Right hindlimb (tissue), 1 donor: ENCODE data around the gene ZNF813.
"Not testable (repeated sequence)": the region's sequence is repeated elsewhere in the genome, so short reads cannot be mapped to it uniquely, and the experiment has no call there.

Experiments
- DNase-seq: peaks from one replicate; pipeline ENCODE4 v3.0.0-alpha.2; 2018

Gene ZNF813

DNA sequence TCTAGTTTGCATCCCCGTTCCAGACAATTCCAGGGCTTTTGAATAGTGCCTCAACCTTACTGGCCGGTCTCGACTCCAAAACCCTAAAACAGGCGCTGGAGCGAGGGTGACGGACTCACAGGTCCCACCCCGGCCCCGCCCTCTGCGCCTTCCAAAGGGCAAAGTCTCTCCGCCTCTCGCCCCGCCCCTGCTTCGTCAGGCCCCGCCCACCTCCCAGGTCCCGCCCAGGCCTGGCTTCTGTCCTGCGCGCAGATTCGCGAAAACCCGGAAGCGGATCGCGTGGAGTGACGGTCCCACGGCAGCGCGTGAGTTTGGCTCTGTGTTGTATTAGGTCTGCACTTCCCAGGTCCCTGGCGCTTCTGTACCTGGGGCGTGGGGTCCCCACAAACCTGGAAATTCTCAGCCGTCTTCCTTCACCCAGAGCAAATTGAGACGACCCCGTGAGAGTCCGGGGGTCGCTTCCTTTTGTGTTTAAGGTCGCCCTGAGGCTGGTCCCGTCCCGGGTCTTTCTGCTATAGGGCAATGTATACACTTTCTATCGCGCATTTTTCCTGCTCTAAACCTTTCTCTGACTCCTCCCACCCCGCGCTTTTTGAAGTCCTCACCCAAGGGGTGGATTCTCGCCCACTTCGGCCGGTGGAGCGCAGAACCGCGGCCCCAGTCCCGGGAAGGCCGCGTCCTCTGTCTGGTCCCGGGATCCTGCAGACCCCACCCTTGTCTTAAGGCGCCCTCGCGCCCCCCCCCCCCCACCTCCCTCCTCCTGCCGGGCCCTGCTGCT is at the start of gene ZNF813:
ZNF813 (plus strand) TSS at position 249 of the 778 bp plus-strand sequence. CDS start 16,090 bp downstream, outside the sequence.
- peak; percentile 94 for DNase-seq

DNA sequence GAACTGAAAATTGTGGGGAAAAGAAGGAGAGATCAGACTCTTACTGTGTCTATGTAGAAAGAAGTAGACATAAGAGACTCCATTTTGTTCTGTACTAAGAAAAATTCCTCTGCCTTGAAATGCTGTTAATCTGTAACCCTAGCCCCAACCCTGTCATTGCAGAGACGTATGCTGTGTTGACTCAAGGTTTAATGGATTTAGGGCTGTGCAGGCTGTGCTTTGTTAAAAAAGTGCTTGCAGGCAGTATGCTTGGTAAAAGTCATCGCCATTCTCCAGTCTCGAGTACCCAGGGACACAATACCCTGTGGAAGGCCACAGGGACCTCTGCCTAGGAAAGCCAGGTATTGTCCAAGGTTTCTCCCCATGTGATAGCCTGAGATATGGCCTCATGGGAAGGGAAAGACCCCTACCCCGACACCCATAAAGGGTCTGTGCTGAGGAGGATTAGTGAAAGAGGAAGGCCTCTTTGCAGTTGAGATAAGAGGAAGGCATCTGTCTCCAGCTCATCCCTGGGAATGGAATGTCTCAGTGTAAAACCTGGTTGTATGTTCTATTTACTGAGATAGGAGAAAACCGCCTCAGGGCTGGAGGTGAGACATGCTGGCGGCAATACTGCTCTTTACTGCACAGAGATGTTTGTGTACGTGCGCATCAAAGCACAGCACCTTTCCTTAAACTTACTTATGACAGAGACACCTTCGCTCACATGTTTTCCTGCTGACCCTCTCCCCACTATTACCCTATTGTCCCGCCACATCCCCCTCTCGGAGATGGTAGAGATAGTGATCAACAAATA is 46.8 kb upstream of the ZNF813 start:
- not testable (repeated sequence) for DNase-seq

DNA sequence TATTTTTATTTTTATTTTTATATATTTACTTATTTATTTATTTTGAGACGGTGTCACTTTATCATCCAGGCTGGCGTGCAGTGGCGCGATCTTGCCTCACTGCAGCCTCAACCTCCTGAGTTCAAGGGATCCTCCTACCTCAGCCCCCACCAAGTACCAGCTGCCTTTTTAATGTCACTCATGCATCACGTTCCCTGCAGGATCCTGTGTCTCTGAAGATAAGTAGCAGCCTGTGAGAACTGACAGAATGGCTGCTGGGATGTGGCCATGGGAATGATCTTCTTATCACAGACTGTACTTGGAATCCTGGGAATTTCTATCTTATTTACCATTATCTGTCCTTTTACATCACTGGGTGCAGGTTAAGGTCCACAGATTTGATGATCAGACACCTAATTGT is 45.0 kb upstream of the ZNF813 start:
- DNase-seq = no peak

DNA sequence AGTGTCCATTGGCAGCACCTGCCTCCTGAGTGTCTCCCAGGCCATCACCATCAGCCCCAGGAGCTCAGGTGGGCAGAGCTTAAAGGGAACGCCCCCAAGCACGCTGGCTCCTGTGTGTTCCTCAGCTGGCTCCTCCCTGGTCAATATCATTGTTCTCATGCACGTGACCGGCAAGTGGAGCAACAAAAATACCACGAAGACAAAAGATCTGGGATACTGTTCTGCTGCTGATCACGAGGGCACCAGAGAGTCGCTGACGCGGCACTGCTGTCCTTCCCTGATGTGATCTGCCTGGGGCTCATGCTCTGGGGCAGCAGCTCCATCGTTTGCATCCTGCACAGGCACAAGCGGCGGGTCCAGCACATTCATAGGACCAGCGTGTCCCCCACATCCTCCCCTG is 44.5 kb upstream of the ZNF813 start:
- DNase-seq = not testable (repeated sequence)

DNA sequence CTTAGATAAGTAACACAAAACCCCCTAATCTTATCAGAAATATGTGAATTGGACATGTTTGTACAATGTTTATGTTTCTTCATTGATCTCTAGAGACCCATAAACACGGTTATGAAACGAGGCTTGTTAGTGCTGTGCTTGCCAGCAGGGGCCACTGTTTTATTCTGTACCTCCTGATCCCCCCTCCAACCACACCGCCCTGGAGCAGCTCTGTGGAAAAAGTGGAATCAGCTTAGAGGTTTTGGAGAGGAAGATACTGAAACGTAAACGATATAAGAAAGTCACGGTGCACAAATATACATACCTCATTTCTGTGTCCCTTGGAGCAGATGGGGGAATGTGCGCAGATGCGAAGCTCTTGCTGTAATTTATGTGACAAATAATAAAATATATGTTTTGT is 43.9 kb upstream of the ZNF813 start:
- peak; percentile 30 for DNase-seq

DNA sequence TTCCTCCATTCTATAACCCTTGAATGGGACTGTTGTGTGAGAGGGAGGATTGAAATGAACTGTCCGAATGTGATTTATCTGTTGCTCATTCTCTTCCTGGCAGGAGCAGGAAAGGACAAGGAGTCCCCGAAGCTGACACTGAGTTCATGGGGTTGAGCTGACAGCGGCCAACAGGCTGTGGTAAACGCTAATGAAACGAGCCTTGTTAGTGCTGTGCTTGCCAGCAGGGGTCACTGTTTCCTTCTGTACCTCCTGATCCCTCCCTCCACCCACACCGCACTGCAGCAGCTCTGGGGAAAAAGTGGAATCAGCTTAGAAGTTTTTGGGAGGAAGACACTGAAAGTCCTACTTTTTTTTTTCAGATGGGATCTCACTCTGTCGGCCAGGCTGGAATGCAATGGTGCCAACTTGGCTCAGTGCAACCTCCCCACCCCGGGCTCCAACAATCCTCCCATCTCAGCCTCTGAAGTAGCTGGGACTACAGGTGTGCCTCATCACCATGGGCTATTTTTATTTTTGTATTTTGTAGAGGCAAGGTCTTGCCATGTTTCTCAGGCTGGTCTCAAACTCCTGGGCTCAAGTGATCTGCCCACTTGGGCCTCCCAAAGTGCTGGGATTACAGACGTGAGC is 42.5 kb upstream of the ZNF813 start:
- DNase-seq = peak; percentile 71

DNA sequence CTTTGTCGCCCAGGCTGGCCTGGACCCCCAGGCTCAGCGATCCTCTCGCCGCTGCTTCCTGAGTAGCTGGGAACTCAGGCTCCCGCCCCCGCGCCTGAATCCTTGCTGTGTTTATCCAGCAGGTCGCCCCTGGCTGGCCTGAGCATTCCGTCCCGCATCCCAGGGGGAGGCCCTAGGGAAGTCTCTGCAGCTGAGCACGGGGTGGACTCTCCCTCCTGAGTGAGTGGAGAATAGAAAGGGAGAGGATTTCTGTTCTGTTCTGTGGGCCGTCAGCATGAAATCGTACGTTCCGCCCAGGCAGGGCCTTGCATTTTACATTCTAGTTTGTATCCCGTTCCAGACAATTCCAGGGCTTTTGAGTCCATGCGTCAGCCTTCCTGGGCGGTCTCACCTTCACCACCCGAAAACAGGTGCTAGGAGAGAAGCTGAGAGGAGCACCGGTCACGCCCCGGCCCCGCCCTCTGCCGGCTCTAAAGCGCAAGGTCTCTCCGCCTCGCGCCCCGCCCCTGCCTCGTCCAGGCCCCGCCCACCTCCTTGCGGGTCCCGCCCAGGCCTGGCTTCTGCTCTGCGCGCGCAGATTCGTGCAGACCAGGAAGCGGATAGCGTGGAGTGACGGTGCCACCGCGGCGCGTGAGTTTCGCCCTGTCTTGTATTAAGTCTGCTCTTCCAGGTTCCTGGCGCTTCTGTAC is 36.0 kb upstream of the ZNF813 start, which contains the start of gene ZNF761:
ZNF761 (plus strand) TSS at position 586 of the 689 bp plus-strand sequence. CDS start 15,285 bp downstream, outside the sequence.
- DNase-seq = peak; percentile 95

DNA sequence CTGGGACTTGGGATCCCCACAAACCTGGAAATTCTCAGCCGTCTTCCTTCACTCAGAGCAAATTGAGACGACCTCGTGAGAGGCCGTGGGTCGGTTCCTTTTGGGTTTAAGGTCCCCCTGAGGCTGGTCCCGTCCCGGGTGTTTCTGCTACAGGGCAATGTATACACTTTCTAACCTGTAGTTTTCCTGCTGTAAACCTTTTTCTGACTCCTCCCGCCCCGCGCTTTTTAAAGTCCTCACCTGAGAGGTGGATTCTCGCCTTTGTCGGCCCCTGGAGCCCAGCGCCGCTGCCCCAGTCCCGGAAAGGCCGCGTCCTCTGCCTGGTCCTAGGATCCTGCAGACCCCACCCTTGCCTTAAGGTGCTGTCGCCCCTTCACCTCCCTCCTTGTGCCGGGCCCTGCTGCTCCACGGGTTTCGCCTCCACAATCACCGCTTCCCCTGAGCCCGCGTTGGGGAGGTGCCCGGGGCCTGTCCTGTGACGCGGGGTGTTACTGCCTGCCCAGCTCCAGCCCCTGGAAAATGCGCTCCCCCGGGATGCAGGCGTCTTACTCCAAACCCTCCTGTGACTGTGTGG is 35.4 kb upstream of the ZNF813 start:
- DNase-seq = peak; percentile 37

DNA sequence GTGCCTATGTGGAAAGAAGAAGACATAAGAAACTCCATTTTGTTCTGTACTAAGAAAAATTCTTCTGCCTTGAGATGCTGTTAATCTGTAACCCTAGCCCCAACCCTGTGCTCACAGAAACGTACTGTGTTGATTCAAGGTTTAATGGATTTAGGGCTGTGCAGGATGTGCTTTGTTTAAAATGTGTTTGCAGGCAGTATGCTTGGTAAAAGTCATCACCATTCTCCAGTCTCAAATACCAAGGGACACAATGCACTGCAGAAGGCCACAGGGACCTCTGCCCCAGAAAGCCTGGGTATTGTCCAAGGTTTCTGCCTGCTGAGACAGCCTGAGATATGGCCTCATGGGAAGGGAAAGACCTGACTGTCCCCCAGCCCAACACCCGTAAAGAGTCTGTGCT is 23.7 kb upstream of the ZNF813 start:
- not testable (repeated sequence) for DNase-seq

DNA sequence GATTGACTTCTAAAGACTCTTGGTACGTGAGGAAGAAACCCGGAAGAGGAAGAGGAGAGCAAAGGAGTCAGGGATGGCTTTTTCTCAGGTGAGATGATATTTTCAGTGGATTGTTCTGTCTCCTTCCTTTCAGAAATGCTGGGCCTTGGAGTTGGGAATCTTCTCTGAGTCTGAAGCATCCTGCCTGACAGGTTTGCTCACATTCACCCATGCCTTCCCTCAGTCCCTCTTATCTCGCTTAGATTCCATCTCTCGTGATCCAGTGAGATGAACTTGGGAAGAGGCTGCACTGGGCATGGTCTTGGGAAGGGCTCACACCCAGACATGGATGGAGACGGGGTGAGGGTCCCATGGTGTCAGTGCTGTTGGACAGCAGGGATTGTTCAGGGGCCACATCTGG is 20.3 kb upstream of the ZNF813 start:
- DNase-seq = not testable (repeated sequence)

DNA sequence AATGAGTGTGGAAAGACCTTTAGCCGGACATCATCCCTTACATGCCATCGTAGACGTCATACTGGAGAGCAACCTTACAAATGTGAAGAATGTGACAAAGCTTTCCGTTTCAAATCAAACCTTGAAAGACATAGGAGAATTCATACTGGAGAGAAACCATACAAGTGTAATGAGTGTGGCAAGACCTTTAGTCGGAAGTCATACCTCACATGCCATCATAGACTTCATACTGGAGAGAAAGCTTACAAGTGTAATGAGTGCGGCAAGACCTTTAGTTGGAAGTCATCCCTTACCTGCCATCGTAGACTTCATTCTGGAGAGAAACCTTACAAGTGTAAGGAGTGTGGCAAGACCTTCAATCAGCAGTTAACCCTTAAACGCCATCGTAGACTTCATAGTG is 11.7 kb upstream of the ZNF813 start:
- no peak for DNase-seq

DNA sequence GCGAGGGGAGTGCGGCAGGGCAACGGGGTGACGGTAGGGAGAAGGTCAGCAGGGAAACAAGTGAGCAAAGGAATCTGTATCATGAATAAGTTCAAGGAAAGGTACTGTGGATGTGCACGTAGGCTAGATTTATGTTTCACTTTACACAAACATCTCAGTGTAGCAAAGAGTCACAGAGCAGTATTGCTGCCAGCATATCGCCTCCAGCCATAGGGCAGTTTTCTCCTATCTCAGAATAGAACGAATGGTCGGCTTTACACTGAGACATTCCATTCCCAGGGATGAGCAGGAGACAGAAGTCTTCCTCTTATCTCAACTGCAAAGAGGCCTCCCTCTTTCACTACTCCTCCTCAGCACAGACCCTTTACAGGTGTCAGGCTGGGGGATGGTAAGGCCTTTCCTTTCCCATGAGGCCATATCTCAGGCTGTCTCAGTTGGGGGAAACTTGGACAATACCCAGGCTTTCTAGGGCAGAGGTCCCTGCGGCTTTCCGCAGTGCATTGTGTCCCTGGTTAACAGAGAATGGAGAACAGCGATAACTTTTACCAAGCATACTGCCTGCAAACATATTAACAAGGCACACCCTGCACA is 7.3 kb upstream of the ZNF813 start:
- DNase-seq = not testable (repeated sequence)

DNA sequence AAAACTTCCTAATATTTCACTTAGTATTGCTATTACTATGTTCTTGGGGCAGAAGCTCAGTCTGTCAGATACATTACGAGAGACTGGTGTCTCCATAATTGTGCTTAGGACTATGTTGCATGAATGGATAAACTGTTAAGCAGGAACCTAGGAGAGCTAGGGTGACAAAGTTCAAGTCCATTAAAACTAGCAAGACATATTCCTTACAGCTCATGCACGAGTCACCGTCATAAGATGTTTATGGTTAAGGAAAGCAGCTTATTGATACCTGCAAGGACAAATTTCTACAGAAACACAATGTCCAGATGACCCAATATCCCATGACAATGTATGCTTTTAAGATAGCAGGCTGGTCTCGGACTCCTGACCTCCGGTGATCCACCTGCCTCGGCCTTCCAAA is 5.7 kb upstream of the ZNF813 start:
- DNase-seq = no peak

DNA sequence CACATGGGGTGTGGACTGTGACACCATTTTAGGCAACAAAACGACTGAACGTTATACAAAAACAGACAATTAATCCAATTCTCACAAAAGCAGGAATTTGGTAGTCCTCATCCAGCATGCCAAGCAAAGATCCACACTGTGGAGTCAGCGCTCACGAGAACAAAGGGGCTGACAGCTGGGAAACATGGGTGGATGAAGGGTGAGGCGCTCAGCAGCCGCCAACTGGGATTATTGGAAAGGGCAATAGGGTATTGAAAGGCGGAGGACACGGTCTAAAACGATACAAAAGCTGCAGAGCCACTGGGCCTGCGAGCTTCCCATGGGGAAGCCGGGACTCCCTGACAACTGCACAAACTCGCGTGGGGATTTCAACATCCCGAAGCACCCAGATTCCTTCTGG is 4.7 kb upstream of the ZNF813 start:
- DNase-seq = peak; percentile 22

DNA sequence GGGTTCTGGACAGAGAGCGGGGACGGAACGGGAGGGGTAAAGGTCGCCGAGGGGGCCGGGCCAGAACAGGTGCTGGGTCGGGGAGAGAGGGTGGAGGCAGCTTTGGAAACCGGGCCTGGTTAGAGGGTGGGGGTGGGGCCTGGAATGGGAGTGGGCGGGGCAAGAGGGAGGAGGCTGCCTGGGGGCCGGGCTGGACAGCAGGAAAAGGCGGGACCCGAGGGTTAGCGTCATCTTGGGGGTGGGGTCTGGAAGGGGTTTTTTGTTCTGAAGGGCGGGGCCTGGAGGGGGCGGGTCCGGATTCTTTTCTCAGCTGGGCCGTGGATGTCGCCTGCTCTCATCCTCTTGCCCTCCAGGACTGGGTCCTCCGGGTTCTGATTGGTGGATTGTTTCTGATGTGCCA is 4.3 kb upstream of the ZNF813 start:
- DNase-seq = peak; percentile 64

DNA sequence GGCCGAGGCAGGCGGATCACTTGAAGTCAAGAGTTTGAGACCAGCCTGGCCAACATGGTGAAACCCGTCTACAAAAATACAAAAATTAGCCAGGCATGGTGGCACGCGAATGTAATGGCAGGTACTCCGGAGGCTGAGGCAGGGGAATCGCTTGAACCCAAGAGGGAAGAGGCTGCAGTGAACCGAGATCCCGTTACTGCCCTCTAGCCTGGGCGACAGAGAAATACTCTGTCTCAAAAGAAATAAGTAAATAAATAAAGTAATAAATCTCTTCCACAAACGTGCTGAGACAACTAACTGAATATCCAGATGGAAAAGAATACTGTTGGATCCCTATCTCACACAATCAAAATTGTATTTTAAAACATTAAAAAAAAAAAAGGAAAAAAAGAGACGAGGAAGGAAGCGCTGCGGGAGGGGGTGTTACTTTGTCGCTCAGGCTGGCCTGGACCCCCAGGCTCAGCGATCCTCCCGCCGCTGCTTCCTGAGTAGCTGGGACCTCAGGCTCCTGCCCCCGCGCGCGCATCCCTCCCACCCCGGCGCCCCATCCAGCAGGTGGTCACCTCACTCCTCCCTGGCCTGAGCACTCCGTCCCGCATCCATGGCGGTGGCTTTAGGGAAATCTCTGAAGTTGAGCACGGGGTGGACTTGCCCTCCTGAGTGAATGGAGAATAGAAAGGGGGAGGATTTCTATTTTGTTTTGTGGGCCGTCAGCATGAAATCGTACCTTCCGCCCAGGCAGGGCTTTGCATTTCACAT is 628 bp upstream of the ZNF813 start:
- DNase-seq = no peak

DNA sequence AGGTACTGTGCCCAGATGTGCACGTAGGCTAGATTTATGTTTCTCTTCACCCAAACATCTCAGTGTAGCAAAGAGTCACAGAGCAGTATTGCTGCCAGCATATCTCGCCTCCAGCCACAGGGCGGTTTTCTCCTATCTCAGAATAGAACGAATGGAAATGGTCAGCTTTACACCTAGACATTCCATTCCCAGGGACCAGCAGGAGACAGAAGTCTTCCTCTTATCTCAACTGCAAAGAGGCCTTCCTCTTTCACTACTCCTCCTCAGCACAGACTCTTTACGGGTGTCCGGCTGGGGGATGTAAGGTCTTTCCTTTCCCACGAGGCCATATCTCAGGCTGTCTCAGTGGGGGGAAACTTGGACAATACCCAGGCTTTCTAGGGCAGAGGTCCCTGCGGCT is 1.1 kb downstream of the ZNF813 start:
- DNase-seq = not testable (repeated sequence)

DNA sequence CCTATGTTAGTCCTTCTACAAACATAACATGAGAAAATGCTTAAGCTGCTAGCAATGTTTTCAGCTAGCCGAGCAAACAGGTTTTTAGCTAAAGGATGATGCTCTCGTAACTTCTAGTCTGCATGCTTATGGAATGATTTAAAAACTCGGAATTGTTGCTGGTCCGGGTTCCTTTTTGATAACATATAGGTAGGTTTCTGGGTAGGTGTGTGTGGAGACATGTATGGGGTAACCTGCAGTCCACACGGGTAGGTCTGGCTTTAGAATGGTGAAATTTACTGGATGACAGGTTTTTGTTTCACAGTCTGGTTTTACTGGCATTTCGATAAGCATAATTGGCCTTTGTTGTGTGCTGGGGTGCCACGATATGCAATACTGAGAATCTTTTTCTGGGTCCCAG is 4.4 kb downstream of the ZNF813 start:
- DNase-seq = no peak

DNA sequence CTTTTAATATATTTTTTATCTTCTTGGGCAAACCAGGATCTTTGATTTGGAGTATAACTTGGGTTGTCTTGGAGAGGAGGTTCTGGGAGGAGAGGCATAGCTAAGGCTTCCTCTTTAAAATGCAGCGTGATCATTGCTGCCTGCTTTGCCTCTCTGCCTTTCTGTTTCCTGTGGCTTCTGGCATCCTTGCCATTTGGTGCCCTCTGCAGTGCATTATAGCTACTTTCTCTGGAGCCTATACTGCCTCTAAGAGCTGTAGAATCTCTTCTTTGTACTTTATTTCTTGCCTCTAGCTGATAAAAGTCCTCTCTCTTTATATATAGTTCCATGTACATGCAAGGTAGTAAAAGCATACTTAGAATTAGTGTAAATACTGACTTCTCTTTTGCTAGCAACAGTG is 7.3 kb downstream of the ZNF813 start:
- DNase-seq = not testable (repeated sequence)

DNA sequence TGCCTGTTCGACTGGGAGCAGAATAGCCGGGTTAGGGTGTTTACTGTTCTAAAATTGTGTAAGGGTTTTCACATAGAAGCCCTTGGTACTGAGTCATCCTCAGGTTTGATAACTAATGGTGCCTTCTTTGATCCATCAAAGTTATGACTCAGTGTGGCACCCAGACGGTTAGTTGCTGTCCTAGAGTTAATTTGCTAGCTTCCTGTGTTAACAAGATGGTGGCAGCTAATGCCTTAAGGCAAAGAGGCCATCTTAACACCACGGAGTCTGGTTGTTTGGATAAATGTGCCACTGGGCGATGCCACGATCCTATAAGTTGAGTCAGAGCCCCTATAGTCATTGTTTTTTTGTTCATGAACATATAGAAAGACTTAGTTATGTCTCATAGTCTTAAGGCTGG is 7.9 kb downstream of the ZNF813 start:
- DNase-seq = not testable (repeated sequence)

DNA sequence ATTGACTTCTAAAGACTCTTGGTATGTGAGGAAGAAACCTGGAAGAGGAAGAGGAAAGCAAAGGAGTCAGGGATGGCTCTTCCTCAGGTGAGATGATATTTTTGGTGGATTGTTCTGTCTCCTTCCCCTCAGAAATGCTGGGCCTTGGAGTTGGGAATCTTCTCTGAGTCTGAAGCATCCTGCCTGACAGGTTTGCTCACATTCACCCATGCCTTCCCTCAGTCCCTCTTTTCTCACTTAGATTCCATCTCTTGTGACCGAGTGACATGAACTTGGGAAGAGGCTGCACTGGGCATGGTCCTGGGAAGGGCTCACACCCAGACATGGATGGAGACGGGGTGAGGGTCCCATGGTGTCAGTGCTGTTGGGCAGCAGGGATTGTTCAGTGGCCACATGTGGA is 16.2 kb downstream of the ZNF813 start:
- not testable (repeated sequence) for DNase-seq
